ENCODE data around the gene HNRNPR.

Gene HNRNPR

GRCh38 chr1:23389837-23390321, 45.8 kb upstream of the HNRNPR start:
- peaks cover 4% of the 10 kb centered on the region; the same call in 1 of the 2 replicates for H3K27me3 ChIP-seq (ENCODE audit: insufficient read depth, low read length)
- H3K4me1 ChIP-seq (ENCODE audit: insufficient read depth, low read length, severe bottlenecking) = no peaks in the 10 kb centered on the region
- H3K4me3 ChIP-seq (ENCODE audit: low read depth, low read length, poor library complexity, severe bottlenecking) = no peak overlapping the region
- no peak overlapping the region for H3K9ac ChIP-seq (ENCODE audit: low read length)
- no peaks in the 10 kb centered on the region for H4K20me1 ChIP-seq (ENCODE audit: insufficient read depth, low read length)
- H3K4me2 ChIP-seq (ENCODE audit: low read length) = no peak overlapping the region
- no peak overlapping the region for H3K27ac ChIP-seq (ENCODE audit: low read depth, low read length, poor library complexity, severe bottlenecking)
- no peaks in the 10 kb centered on the region for H3F3A ChIP-seq (ENCODE audit: insufficient read depth, low read length)
- H3K79me2 ChIP-seq (ENCODE audit: insufficient read depth, low read length) = no peaks in the 10 kb centered on the region
- no peak overlapping the region for H2AFZ ChIP-seq (ENCODE audit: low read length)
- H3K9me2 ChIP-seq (ENCODE audit: low read depth, low read length) = no peaks in the 10 kb centered on the region
- H3K36me3 ChIP-seq (ENCODE audit: insufficient read depth, low read length) = no peaks in the 10 kb centered on the region
- TF ChIP-seq, protein P1, sequence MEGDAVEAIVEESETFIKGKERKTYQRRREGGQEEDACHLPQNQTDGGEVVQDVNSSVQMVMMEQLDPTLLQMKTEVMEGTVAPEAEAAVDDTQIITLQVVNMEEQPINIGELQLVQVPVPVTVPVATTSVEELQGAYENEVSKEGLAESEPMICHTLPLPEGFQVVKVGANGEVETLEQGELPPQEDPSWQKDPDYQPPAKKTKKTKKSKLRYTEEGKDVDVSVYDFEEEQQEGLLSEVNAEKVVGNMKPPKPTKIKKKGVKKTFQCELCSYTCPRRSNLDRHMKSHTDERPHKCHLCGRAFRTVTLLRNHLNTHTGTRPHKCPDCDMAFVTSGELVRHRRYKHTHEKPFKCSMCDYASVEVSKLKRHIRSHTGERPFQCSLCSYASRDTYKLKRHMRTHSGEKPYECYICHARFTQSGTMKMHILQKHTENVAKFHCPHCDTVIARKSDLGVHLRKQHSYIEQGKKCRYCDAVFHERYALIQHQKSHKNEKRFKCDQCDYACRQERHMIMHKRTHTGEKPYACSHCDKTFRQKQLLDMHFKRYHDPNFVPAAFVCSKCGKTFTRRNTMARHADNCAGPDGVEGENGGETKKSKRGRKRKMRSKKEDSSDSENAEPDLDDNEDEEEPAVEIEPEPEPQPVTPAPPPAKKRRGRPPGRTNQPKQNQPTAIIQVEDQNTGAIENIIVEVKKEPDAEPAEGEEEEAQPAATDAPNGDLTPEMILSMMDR (IDR thresholded peaks at IDR 0.05; ENCODE audit: low read length) = no peak
- no peak for TF ChIP-seq EZH2 (IDR thresholded peaks at IDR 0.05; ENCODE audit: borderline replicate concordance, low read length)
- no peaks in the 10 kb centered on the region for H3K9me3 ChIP-seq (ENCODE audit: low read length)

DNA sequence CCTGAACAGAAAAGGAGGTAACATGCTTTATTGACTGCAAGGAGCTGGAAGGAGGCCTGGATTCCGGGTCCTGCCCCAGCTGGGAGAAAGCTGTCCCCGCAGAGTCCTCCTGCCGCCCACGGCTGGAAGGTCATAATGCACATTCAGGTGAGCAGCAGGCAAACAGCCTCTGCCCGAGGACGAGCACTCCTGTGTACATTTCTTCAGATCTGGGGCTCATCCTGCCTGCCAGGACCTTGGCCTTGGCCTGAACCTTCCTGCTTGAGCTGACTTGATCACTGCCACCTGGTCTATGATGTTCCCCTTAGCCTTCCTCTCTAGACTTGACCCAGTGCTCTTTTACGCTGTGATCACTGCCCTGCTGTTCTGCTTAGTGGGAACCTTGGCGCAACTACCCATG, 43.4 kb upstream of the HNRNPR start:
- H3K4me1 ChIP-seq (ENCODE audit: insufficient read depth, low read length, severe bottlenecking) = no peaks in the 10 kb centered on the region
- H3K9ac ChIP-seq (ENCODE audit: low read length) = no peak overlapping the region
- TF ChIP-seq EZH2 (IDR thresholded peaks at IDR 0.05; ENCODE audit: borderline replicate concordance, low read length) = no peak
- TF ChIP-seq, protein P1 (IDR thresholded peaks at IDR 0.05; ENCODE audit: low read length) = no peak
- no peaks in the 10 kb centered on the region for H3K9me2 ChIP-seq (ENCODE audit: low read depth, low read length)
- no peaks in the 10 kb centered on the region for H3K79me2 ChIP-seq (ENCODE audit: insufficient read depth, low read length)
- H3K27ac ChIP-seq (ENCODE audit: low read depth, low read length, poor library complexity, severe bottlenecking) = no peak overlapping the region
- no peaks in the 10 kb centered on the region for H3K36me3 ChIP-seq (ENCODE audit: insufficient read depth, low read length)
- no peaks in the 10 kb centered on the region for H3K9me3 ChIP-seq (ENCODE audit: low read length)
- no peak overlapping the region for H2AFZ ChIP-seq (ENCODE audit: low read length)
- no peaks in the 10 kb centered on the region for H4K20me1 ChIP-seq (ENCODE audit: insufficient read depth, low read length)
- H3F3A ChIP-seq (ENCODE audit: insufficient read depth, low read length) = no peaks in the 10 kb centered on the region
- H3K4me2 ChIP-seq (ENCODE audit: low read length) = no peak overlapping the region
- no peak overlapping the region for H3K4me3 ChIP-seq (ENCODE audit: low read depth, low read length, poor library complexity, severe bottlenecking)
- H3K27me3 ChIP-seq (ENCODE audit: insufficient read depth, low read length) = peaks cover 6% of the 10 kb centered on the region; the same call in 1 of the 2 replicates

DNA sequence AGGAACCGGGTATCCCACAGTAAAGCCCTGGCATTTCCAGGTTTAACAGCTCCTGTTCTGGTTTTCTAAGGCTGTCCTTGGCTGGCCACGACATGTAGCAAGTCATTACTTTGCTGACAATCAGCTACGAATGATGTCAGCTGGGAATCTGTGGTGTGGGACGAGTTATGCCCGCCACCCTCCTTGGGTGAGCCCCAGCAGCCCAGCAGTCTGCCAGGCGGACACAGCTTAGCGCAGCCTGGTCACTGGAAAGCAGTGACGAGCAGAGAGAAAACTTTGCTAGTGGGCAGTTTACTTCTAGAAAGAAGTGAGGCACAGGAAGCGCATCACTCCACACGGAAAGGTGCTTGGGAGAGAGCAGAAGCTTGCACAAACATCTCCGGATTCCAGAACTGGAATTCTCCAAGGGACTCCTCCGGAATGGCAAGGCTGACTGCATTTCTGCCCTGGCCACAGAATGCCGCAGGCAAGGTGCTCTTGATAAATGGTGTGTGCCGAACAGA, 41.1 kb upstream of the HNRNPR start:
- H3F3A ChIP-seq (ENCODE audit: insufficient read depth, low read length) = no peaks in the 10 kb centered on the region
- H3K9me2 ChIP-seq (ENCODE audit: low read depth, low read length) = no peaks in the 10 kb centered on the region
- H3K9ac ChIP-seq (ENCODE audit: low read length) = no peak overlapping the region
- no peaks in the 10 kb centered on the region for H3K9me3 ChIP-seq (ENCODE audit: low read length)
- H3K36me3 ChIP-seq (ENCODE audit: insufficient read depth, low read length) = no peaks in the 10 kb centered on the region
- no peak overlapping the region for H3K4me2 ChIP-seq (ENCODE audit: low read length)
- H3K4me3 ChIP-seq (ENCODE audit: low read depth, low read length, poor library complexity, severe bottlenecking) = no peak overlapping the region
- TF ChIP-seq EZH2 (IDR thresholded peaks at IDR 0.05; ENCODE audit: borderline replicate concordance, low read length) = no peak
- TF ChIP-seq, protein P1 (IDR thresholded peaks at IDR 0.05; ENCODE audit: low read length) = no peak
- no peak overlapping the region for H2AFZ ChIP-seq (ENCODE audit: low read length)
- no peaks in the 10 kb centered on the region for H4K20me1 ChIP-seq (ENCODE audit: insufficient read depth, low read length)
- peaks cover 9% of the 10 kb centered on the region; the same call in 1 of the 2 replicates for H3K27me3 ChIP-seq (ENCODE audit: insufficient read depth, low read length)
- H3K4me1 ChIP-seq (ENCODE audit: insufficient read depth, low read length, severe bottlenecking) = no peaks in the 10 kb centered on the region
- no peak overlapping the region for H3K27ac ChIP-seq (ENCODE audit: low read depth, low read length, poor library complexity, severe bottlenecking)
- H3K79me2 ChIP-seq (ENCODE audit: insufficient read depth, low read length) = no peaks in the 10 kb centered on the region
